ENCODE results near the gene MSMO1. TPM values are rescaled to one million over a fixed set of nuclear protein-coding genes. Genes with fewer than 3 reads are reported as not detected.

Gene MSMO1
- total and polyA plus RNA-seq, 2 experiments from 2014 or later, result 145 to 272 TPM

DNA sequence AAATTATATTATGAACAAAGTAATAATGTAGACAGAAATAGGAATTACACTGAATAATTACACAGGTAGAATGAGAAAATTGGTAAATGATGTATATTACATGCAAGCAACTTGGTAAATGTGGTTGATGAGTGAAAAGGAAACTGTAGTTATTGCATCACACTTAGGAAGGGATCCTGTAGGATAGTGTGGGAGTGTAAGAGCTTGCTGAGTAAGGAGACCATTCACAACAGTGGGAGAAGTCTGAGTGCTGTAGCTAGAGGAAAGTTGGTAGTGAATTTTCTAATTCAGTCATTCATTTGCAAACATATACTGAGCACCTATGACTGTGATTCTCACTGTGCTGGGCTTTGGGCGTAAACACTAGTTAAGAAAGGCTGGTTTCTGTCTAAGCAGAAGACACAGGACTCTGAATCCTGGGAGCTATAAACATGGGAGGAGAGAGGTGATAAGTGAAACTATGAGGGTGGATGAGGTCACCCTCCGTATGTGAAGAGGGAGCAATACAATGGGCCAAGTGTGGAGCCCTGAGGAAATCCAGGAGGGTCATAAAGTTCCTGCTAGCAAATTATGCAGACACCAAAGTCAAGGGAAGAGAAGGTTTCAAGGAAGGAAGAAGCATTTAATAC lies 37.1 kb downstream of the MSMO1 start:
- H3K4me3 Mint-ChIP-seq, result no peak overlapping the region
- Histone ChIP-seq H3F3A (replicated peaks; ENCODE audit: low read depth) (no peaks in the 10 kb centered on the region), H4K20me1 (replicated peaks; ENCODE audit: insufficient read depth) (no peaks in the 10 kb centered on the region), H3K4me2 (no peak overlapping the region), H2AFZ (peak overlapping the region; percentile 8), H3K79me2 (replicated peaks; ENCODE audit: insufficient read depth) (no peaks in the 10 kb centered on the region), H3K4me3 (no peak overlapping the region), H3K27ac (ENCODE audit: low read depth) (no peak overlapping the region), H3K9me2 (ENCODE audit: insufficient read depth) (no peaks in the 10 kb centered on the region; the same call in 1 of the 2 replicates), H3K36me3 (ENCODE audit: insufficient read depth) (no peaks in the 10 kb centered on the region), H3K4me1 (ENCODE audit: insufficient read depth) (peaks cover 12% of the 10 kb centered on the region), H3K27me3 (ENCODE audit: insufficient read depth) (no peaks in the 10 kb centered on the region)
- no peaks in the 10 kb centered on the region for H3K27me3 Mint-ChIP-seq (ENCODE audit: insufficient read depth, low read depth, poor library complexity)
- no peaks in the 10 kb centered on the region for H3K9me3 Mint-ChIP-seq
- H3K27ac Mint-ChIP-seq, result no peak overlapping the region
- H3K4me1 Mint-ChIP-seq, result peaks cover 16% of the 10 kb centered on the region
- ATAC-seq (no peak; the same call in 2 of the 3 replicates), DNase-seq (ENCODE audit: low spot score) (no peak)
- no peak for TF ChIP-seq STAT1 (IDR thresholded peaks at IDR 0.05; ENCODE audit: unreplicated experiment)
- no peak for TF ChIP-seq ZNF462 (CRISPR knock-in tag; IDR thresholded peaks at IDR 0.05)
- TF ChIP-seq REST (IDR thresholded peaks at IDR 0.05; ENCODE audit: unreplicated experiment), result no peak
- no peak for TF ChIP-seq ZNF114 (CRISPR knock-in tag; IDR thresholded peaks at IDR 0.05)
- no peak for TF ChIP-seq JUNB (IDR thresholded peaks at IDR 0.05; ENCODE audit: unreplicated experiment)
- TF ChIP-seq NANOG (IDR thresholded peaks at IDR 0.05; ENCODE audit: borderline replicate concordance), result no peak
- TF ChIP-seq, protein P1, sequence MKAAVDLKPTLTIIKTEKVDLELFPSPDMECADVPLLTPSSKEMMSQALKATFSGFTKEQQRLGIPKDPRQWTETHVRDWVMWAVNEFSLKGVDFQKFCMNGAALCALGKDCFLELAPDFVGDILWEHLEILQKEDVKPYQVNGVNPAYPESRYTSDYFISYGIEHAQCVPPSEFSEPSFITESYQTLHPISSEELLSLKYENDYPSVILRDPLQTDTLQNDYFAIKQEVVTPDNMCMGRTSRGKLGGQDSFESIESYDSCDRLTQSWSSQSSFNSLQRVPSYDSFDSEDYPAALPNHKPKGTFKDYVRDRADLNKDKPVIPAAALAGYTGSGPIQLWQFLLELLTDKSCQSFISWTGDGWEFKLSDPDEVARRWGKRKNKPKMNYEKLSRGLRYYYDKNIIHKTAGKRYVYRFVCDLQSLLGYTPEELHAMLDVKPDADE (IDR thresholded peaks at IDR 0.05), result no peak
- no peak for TF ChIP-seq CREB1 (CRISPR knock-in tag; IDR thresholded peaks at IDR 0.05; ENCODE audit: low read depth)
- no peak for TF ChIP-seq CTCF (conservative IDR thresholded peaks at IDR 0.05; ENCODE audit: low read depth in 2 of 2)
- no peak for TF ChIP-seq EZH2phosphoT487 (IDR thresholded peaks at IDR 0.05; ENCODE audit: unreplicated experiment)
- TF ChIP-seq ZNF331 (CRISPR knock-in tag; IDR thresholded peaks at IDR 0.05; ENCODE audit: low read depth), result no peak
- no peak for TF ChIP-seq EZH2 (IDR thresholded peaks at IDR 0.05; ENCODE audit: low read depth, unreplicated experiment)
- TF ChIP-seq POLR2AphosphoS5 (IDR thresholded peaks at IDR 0.05; ENCODE audit: low read depth), result no peak
- no peaks in the 10 kb centered on the region for H3K36me3 Mint-ChIP-seq (ENCODE audit: low read depth)

Measured in GM23338 (cell line).